ENCODE results near the gene HPSE.

DNA sequence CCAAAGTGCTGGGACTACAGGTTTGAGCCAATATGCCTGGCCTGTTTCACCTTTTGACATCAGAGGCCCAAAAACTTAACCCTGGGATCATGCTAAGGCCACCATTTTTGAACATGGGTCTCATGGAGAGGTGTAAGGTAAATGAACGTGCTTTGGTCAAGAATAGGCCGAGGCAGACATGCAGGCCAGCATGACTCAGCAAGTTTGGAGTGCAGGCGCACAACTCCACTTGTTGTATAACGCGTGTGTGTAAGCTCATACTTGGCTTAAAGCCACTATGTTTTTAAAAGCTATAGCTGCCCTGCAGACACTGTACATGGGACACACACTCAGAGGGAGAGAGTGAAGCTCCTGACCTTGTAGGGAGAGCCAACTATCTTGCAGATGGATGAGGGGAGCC lies 43.8 kb upstream of the HPSE start:
- TF ChIP-seq, protein P1, sequence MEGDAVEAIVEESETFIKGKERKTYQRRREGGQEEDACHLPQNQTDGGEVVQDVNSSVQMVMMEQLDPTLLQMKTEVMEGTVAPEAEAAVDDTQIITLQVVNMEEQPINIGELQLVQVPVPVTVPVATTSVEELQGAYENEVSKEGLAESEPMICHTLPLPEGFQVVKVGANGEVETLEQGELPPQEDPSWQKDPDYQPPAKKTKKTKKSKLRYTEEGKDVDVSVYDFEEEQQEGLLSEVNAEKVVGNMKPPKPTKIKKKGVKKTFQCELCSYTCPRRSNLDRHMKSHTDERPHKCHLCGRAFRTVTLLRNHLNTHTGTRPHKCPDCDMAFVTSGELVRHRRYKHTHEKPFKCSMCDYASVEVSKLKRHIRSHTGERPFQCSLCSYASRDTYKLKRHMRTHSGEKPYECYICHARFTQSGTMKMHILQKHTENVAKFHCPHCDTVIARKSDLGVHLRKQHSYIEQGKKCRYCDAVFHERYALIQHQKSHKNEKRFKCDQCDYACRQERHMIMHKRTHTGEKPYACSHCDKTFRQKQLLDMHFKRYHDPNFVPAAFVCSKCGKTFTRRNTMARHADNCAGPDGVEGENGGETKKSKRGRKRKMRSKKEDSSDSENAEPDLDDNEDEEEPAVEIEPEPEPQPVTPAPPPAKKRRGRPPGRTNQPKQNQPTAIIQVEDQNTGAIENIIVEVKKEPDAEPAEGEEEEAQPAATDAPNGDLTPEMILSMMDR (IDR thresholded peaks at IDR 0.05; ENCODE audit: control extremely low read depth in 1 of 3, insufficient read depth in 1 of 3, low read depth in 1 of 3, low read length in 3 of 3): no peak
- no peak for TF ChIP-seq SP1 (IDR thresholded peaks at IDR 0.05; ENCODE audit: low read depth, low read length)
